HG03439 (cell line): Measurements from ENCODE around the gene OSBPL10.

Source experiments
- ATAC-seq: cut with Tn5 transposase; IDR thresholded peaks from one replicate; pipeline ENCODE4 v1.9.1; 2021; ENCODE audit warnings: mild to moderate bottlenecking, moderate library complexity; ENCODE audit not compliant: unreplicated experiment

Gene OSBPL10

GRCh38 chr3:31924610-31925270, 56.3 kb downstream of the OSBPL10 start:
- ATAC-seq, result no peak

GRCh38 chr3:31922962-31923361, 58.1 kb downstream of the OSBPL10 start:
- no peak for ATAC-seq

DNA sequence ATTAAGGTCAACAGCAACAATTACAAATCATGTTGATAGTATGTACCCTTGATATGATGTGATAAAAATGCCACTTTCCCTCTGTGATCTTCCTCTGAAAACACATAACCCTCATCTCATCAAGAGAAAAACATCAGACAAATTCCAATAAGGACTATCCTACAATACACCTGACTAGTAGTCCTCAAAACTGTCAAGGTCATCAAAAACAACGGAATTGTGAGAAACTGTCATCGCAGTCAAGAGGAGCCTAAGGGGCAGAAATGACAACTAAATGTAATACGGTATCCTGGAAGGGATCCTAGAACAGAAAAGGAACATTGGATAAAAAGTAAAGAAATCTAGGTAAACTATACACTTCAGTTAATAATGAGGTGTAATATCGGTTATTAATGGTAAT, 59.2 kb downstream of the OSBPL10 start:
- ATAC-seq, result no peak

- ATAC-seq, result no peak
These were observed 60.8 kb downstream of the OSBPL10 start for GRCh38 chr3:31920310-31920709.

DNA sequence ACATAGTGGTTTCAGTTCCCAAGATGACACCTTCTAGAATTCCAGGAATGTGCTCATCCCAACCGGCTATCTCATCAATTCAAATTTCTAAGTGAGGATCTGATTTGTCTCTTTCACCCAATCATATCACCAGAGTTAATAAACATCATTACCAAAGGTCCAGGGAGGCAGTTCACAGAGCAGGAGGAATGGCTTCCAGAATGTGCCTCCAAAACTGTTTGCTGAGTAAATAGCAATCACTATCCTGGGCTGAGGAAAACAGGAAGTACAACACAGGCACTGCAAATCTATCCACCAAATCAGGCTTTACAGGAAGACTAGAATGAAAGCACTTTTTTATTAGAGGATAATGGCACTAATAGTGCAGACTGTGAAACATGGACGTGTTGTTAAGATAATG, 61.5 kb downstream of the OSBPL10 start:
- no peak for ATAC-seq

GRCh38 chr3:31918179-31919150, 62.6 kb downstream of the OSBPL10 start:
- peak; percentile 65 for ATAC-seq

DNA sequence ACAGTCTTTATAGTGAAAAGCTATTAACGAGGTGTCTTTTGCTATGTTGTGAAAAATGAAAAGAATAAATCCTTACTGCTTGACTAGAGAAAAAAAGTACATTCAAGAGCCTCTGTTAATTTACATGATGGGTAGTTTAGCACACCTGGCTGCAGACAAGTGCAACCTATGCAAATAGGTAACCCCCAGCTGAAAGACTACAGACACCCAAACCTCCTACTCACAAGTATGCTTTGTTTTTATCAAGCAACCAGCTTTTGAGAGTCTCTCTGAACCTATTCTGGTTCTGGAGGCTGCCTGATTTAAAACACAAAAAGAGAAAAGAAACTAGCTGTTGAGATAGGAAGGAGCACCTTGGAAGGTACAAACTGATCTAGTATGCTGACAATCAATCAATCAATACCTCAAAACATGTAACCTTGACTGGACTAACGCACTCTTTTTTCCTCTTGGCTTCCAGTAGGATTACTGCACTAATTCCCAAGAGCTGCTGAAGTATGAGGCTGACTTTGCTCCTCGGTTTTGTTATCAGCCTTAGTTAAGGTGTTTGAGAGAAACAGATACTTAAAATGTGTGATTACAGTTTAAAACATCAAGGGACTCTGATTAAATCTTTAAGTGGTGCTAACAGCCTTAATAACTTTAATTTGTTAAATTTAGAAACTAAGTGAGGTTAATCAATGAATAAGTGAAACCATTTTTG, 63.6 kb downstream of the OSBPL10 start:
- ATAC-seq, result peak; percentile 84

DNA sequence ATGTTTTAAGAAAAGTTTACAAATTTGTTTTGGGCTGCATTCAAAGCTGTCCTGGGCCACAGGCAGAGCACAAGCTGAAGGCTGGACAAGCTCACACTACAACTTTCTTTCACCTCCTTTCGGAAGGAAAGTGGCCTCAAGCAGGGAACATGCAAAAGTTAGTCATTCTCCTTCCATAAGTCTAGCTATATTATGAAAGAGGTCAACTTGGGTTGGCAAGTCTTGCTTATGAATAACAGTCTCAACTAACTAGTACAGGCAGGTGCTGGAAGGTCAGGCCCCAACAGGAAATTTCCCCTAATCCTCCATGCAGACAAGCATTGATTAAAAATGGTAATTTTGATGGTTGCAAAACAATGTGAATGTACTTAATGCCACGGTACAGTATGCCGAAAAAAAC, 69.4 kb downstream of the OSBPL10 start:
- no peak for ATAC-seq

DNA sequence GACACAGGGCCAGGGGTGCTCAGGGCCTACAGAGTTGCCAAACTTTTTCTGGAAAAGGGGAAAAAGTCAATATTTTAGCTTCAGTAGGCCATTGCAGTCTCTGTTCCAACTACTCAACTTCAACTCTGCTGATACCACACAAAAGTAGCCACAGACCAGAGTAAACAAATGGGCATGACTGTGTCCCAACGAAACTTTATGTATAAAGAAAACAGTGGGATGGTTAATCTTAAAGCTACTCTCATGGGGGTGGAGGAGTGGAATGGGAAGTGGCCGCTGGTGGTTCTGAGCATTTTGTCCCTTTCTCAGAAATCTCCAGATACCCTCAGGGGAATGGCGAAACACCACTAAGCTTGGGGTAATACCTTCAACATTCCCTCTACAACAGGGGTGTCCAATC, 69.9 kb downstream of the OSBPL10 start:
- no peak for ATAC-seq

DNA sequence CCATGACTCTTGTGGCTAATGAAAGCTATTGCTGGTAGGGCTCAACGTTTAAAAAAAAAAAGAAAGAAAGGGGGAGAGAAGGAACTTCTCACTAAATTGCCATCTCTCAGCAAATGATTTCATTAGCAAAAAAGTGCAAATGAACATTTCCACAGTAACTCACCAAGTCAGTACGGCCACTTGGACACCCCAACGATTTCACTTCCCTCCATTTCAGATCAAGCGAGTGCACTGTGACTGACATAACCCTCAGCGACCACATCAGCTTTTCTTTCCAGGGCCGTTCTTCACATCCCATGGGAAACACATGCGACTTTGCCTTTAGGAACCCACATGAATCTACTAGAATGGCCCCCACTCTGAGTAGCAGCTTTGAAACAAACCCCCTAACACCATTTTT, 71.6 kb downstream of the OSBPL10 start:
- ATAC-seq, result no peak

DNA sequence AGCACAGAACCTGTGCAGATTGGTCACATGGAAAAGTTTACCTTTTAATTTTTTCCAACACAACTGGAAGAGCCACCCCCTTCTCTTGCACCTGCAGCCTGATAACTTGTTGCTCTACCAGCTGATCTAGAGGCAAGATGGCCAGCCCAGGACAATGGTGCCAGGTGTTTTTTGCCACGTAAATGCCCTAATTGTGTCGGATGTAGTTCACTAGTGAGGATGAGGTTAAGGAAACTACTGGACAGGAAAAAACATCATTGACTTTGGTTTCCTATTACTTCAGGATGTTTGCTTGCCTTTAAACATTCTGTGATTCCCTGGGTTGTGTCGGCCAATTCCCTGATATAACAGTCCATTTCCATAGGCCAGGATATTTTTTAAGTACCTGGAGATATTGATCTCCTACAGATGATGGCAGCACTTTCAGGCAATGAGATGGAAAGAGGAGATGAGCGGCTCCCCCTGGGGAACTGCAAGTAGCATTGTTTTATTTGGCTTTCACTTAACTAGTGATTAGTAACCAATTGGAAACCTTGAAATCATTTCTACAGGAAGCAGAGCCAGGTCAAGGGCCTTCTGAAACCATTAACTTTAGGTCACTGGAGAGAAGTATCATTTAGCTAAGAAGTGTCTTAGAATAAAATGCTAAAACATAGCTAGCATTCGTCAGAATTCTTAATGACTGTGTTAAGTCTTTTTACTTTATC, 72.5 kb downstream of the OSBPL10 start:
- ATAC-seq, result no peak

DNA sequence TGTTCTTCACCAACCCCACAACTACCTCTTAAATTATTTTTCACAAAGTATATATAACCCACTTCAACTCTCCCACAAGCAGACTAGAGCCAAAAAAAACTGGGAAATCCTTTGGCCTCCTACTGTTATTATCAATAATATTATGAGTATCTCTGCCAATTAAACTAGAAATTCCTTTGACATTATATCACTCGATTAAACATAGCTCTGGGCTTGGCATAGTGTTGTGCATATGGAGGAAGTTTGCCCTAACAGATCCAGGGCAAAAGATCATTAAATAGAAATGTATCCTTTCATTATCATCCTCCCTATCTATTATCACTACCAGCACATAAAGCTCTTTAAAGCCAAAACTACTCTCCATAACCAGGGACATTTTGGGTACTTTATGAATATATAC, 74.9 kb downstream of the OSBPL10 start:
- no peak for ATAC-seq

DNA sequence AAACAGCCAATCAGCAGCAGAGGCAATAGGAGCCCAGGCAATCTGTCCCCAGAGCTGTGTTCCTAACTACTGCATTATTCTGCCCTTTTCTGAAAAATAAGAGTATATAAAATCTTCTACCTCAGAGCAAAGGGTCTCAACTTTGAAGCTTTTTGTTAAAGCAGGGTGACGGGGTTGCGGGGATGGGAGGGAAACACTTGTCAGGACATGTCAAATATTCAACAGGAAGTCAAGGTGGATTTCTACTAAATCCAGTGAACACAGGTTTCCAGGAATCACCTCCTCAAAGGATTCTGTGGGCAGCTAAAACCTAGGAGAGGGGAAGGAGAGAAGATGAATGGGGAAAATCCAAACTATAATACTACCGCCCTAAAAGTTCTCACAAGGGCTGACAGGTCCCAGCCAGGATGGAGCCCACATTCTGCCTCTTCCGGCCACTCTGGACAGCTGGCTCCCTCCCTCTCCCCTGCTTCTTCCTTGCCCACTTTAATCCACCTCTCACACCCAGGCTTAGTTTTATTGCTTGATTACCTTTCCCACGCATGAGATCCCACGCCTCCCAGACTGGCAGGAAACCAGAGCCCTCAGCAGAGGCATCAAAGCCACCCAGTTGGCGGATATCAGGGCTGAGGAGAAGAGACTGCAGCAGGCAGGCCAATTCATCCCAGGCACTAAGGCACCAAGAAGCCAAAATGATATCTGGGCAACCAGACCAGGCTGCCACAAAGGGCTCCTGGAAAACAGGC, 77.2 kb downstream of the OSBPL10 start:
- ATAC-seq, result no peak

DNA sequence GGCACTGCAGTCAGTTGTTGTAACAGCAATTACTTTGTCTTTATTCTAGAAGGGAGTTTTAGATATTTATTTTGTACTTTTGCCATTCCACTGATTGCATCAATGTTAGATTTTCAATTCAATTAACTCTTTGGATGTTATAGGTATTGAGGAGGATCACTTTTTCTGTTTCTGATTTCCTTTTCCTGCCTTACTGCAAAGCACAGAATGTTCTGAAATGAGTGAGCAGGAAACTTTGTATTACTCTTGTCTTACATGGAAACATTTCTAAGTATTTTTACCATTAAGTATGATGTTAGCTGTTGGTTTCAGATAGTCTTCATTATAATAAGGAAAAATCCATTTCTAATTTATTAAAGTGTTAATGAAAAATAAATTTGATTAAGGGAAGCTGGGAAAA, 80.5 kb downstream of the OSBPL10 start:
- no peak for ATAC-seq

DNA sequence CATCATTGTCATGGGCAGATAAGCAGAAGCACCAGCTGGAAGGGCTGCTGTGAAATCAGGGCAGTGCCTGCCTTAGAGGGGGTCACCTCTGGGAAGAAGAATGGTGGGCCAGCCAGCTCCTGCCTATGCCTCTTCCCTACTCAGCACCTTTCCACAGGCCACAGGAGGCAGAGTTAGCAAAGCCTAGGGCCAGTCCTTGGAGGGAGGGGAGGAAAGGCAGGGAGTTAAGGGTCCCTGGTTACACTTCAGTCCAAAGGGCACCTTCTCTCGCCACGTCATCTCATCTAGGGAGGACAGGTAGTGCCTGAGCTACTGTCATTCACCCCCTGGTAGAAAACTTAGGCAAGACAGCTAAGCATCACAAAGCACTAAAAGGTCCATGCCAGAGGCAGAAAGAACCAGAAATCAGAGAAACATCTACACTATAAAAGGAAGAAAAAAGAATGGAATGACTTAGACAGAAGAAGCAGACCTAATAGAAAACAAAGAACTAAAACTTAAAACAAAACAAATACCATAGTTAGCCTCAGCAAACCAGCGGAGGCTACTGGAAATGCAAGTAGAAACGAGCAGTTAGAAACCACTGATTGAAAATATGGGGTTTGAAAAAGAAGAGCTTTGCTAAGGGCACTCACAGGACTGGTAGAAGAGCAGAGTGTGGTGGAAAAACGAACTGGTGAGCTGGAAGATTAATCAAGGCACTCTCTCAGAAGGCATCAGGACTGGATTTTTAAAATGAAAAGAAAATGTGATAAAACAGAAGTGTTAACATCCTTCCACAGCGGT, 84.2 kb downstream of the OSBPL10 start:
- no peak for ATAC-seq

GRCh38 chr3:31896026-31896425, 85.0 kb downstream of the OSBPL10 start:
- no peak for ATAC-seq

DNA sequence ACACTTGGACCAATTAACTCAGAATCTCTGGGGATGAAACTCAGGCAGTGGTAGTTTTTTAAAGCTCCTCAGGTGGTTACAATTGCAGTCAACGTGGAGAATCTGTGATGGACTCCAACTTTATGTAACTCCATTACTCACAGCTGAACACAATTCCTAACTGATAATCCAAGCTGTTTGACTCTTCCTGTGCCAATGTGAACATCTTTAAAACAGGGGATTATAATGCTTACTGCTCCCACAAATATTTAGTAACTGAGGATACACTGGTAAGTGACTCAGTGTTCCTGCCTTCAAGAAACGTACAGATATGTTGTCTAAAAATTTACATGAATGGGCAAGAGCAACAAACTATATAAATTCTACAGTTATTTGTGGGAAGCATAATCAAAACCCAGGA, 85.6 kb downstream of the OSBPL10 start:
- ATAC-seq, result no peak

- no peak for ATAC-seq
These were observed 88.0 kb downstream of the OSBPL10 start for GRCh38 chr3:31892916-31893573.

GRCh38 chr3:31892500-31892899, 88.6 kb downstream of the OSBPL10 start:
- no peak for ATAC-seq
